Thyroid gland (tissue), 4 donors: ENCODE results near the gene ADI1.

Experiments used
- CTCF ChIP-seq, 6 experiments: fragments of 200-600 bp in 3 of 6; fragments of 450-650 bp in 3 of 6; sonication (generic) in 3 of 6; IDR thresholded peaks; one replicate each; pipeline ENCODE4 v1.5.1; 2016 to 2019; ENCODE audit warnings: antibody characterized with exemption in 6 of 6, mild to moderate bottlenecking in 2 of 6, inconsistent platforms in 1 of 6, moderate library complexity in 1 of 6
- POLR2A ChIP-seq, 2 donors: fragments of 450-650 bp; IDR thresholded peaks; one replicate each; pipeline ENCODE4 v1.6.1; 2017; ENCODE audit warnings: antibody characterized with exemption in 2 of 2, mild to moderate bottlenecking in 2 of 2, moderate library complexity in 1 of 2

- no peak for TF ChIP-seq CTCF (IDR thresholded peaks at IDR 0.05)
- no peak for TF ChIP-seq POLR2A (IDR thresholded peaks at IDR 0.05)
Measured at GRCh38 chr2:3449936-3450335, 69.4 kb downstream of the ADI1 start.
